Activated CD8-positive, alpha-beta memory T cell treated with anti-CD3 and anti-CD28 coated beads, Interleukin-2, amount 10 ng/mL, durations not matched to agents 7 days and 5 days (primary cell): ENCODE data around the gene MYO15A. TPM values are rescaled to one million over a fixed set of nuclear protein-coding genes. Genes with fewer than 3 reads are reported as not detected.

Source experiments
- ATAC-seq: fragments of 150-1000 bp; cut with Tn5 transposase; one replicate; pipeline ENCODE4 v1.10.0; 2021; ENCODE audit warnings: moderate library complexity
- CTCF ChIA-PET: fragments of 350-600 bp; sonication (Branson Sonifier 250); formaldehyde crosslinking; loops from one replicate; lab custom pipeline; 2021; ENCODE audit warnings: antibody characterized with exemption; lab: Charles Lee
- DNase-seq: peaks from one replicate; pipeline ENCODE4 v3.0.0-alpha.2; 2020
- H3K27ac Mint-ChIP-seq: one replicate; pipeline ENCODE4 v1.8.0; 2021; ENCODE audit warnings: mild to moderate bottlenecking, mixed read lengths
- H3K27me3 Mint-ChIP-seq: one replicate; pipeline ENCODE4 v1.8.0; 2021; ENCODE audit warnings: mixed read lengths
- H3K36me3 Mint-ChIP-seq: one replicate; pipeline ENCODE4 v1.8.0; 2021; ENCODE audit warnings: mild to moderate bottlenecking, mixed read lengths
- H3K4me1 Mint-ChIP-seq: one replicate; pipeline ENCODE4 v1.8.0; 2021; ENCODE audit warnings: mixed read lengths
- H3K4me3 Mint-ChIP-seq: one replicate; pipeline ENCODE4 v1.8.0; 2021; ENCODE audit warnings: mild to moderate bottlenecking, moderate library complexity, mixed read lengths
- H3K9me3 Mint-ChIP-seq: one replicate; pipeline ENCODE4 v1.8.0; 2022; ENCODE audit warnings: low read depth, mixed read lengths
- total RNA-seq, 2 experiments: library from RNA; stranded (reverse); gene quantifications; one replicate each; pipeline ENCODE4 v1.2.3, GENCODE V29; 2021

MYO15A gene
- total RNA-seq, 2 experiments from 2014 or later = 0.82 to 1.2 TPM

GRCh38 chr17:18144261-18144660 lies 35.7 kb downstream of the MYO15A start:
- Mint-ChIP-seq H3K36me3 (no peaks in the 10 kb centered on the region), H3K9me3 (no peaks in the 10 kb centered on the region), H3K4me1 (no peaks in the 10 kb centered on the region), H3K4me3 (no peak overlapping the region), H3K27me3 (no peaks in the 10 kb centered on the region), H3K27ac (no peak overlapping the region)
- no peak for DNase-seq
- CTCF ChIA-PET = no interaction called here
- ATAC-seq = no peak

- Mint-ChIP-seq H3K36me3 (no peaks in the 10 kb centered on the region), H3K4me3 (no peak overlapping the region), H3K27me3 (no peaks in the 10 kb centered on the region), H3K9me3 (no peaks in the 10 kb centered on the region), H3K4me1 (no peaks in the 10 kb centered on the region), H3K27ac (no peak overlapping the region)
- no peak for DNase-seq
- no peak for ATAC-seq
- CTCF ChIA-PET = no interaction called here
Measured at GRCh38 chr17:18144855-18145254, 36.3 kb downstream of the MYO15A start.

DNA sequence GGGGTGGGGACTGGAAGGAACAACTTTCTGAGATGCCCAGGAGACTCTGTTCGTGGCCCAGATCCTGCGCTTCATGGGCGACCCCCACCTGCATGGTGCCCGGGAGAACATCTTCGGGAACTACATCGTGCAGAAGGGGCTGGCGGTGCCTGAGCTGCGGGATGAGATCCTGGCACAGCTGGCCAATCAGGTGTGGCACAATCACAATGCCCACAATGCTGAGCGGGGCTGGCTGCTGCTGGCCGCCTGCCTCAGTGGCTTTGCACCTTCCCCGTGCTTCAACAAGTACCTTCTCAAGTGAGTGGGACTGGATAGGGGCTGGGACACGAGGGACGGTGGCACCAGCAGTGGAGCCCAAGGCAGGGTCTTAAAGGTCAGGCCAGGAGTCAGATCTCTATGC lies 37.3 kb downstream of the MYO15A start:
- Mint-ChIP-seq H3K4me1 (no peaks in the 10 kb centered on the region), H3K27me3 (no peaks in the 10 kb centered on the region), H3K9me3 (no peaks in the 10 kb centered on the region), H3K4me3 (no peak overlapping the region), H3K27ac (no peak overlapping the region), H3K36me3 (no peaks in the 10 kb centered on the region)
- CTCF ChIA-PET = no interaction called here
- no peak for DNase-seq
- no peak for ATAC-seq

DNA sequence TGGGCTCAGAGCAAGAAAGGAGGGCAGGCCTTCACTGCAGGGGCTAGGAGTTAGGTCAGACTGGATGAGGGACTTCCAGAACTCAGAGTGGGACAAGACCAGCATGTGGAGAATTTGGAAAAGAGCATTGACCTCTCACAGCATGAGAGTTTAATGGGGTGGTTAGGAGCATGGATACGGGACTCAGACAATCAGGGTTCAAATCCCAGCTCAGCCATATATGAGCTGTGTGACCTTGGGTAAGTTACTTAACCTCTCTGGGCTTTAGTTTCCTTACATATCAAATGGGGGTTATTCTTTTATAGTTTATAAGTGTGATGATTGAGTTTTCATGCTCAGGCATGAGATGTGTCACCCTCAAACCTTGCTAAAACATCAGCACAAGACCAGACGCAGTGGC lies 37.7 kb downstream of the MYO15A start:
- H3K4me3 Mint-ChIP-seq = no peak overlapping the region
- no peak overlapping the region for H3K27ac Mint-ChIP-seq
- no peaks in the 10 kb centered on the region for H3K36me3 Mint-ChIP-seq
- H3K27me3 Mint-ChIP-seq = no peaks in the 10 kb centered on the region
- no peak for DNase-seq
- H3K9me3 Mint-ChIP-seq = no peaks in the 10 kb centered on the region
- CTCF ChIA-PET = no interaction called here
- ATAC-seq = no peak
- H3K4me1 Mint-ChIP-seq = no peaks in the 10 kb centered on the region

GRCh38 chr17:18146980-18147379 lies 38.4 kb downstream of the MYO15A start:
- ATAC-seq = no peak

GRCh38 chr17:18148586-18148985 lies 40.0 kb downstream of the MYO15A start:
- Mint-ChIP-seq H3K4me1 (peaks cover under 1% of the 10 kb centered on the region), H3K27me3 (no peaks in the 10 kb centered on the region), H3K36me3 (no peaks in the 10 kb centered on the region), H3K9me3 (no peaks in the 10 kb centered on the region), H3K4me3 (no peak overlapping the region), H3K27ac (no peak overlapping the region)
- ATAC-seq (no peak), DNase-seq (no peak)
- CTCF ChIA-PET = no interaction called here

More at GRCh38 chr17:18146980-18147379, 38.4 kb downstream of the MYO15A start:
- no peaks in the 10 kb centered on the region for H3K4me1 Mint-ChIP-seq
- no peaks in the 10 kb centered on the region for H3K36me3 Mint-ChIP-seq
- H3K9me3 Mint-ChIP-seq = no peaks in the 10 kb centered on the region
- H3K27me3 Mint-ChIP-seq = no peaks in the 10 kb centered on the region
- CTCF ChIA-PET = no interaction called here
- no peak for DNase-seq
- no peak overlapping the region for H3K27ac Mint-ChIP-seq
- H3K4me3 Mint-ChIP-seq = no peak overlapping the region

DNA sequence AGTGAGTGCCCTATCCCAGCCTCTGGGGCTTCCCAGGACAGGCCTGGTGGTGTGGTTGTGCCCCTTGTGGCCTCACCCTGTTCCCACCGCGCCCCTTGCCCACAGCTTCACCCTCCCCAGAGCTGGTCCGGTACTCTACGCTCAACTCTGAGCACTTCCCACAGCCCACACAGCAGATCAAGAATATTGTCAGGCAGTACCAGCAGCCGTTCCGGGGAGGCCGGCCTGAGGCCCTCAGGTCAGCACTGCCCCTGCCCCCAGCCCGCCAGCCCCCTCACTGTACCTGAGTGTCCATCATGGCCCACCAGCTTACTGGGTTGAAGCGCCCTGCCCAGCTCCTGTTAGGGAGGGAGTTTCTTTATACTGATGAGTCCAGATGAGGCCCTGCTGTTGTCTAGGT lies 42.7 kb downstream of the MYO15A start:
- Mint-ChIP-seq H3K27me3 (no peaks in the 10 kb centered on the region), H3K27ac (no peak overlapping the region), H3K9me3 (no peaks in the 10 kb centered on the region), H3K36me3 (no peaks in the 10 kb centered on the region), H3K4me1 (peaks cover 3% of the 10 kb centered on the region), H3K4me3 (no peak overlapping the region)
- no peak for ATAC-seq
- DNase-seq = no peak
- CTCF ChIA-PET = no interaction called here

DNA sequence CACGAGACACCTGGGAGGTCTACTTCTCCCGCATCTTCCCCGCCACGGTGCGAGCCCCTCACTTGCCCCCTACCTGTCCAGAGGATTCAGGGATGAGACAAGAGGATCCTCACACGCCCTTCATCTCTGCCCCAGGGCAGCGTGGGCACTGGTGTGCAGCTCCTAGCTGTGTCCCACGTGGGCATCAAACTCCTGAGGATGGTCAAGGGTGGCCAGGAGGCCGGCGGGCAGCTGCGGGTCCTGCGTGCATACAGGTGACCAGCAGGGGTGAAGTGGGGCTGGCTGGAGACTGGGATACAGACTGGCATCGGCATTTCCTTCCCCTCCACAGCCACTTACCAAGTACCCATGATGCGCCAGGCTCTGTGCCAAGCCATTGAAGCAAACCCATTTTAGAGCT lies 46.6 kb downstream of the MYO15A start:
- H3K4me1 Mint-ChIP-seq = peaks cover 7% of the 10 kb centered on the region
- no peaks in the 10 kb centered on the region for H3K9me3 Mint-ChIP-seq
- CTCF ChIA-PET = interaction anchor here (1.1 kb wide), 1 partner anchor 15 kb away, joined by 3 read pairs; no protein-coding TSS in a partner anchor
- no peak overlapping the region for H3K4me3 Mint-ChIP-seq
- DNase-seq = no peak
- no peak overlapping the region for H3K27ac Mint-ChIP-seq
- H3K36me3 Mint-ChIP-seq = no peaks in the 10 kb centered on the region
- H3K27me3 Mint-ChIP-seq = no peaks in the 10 kb centered on the region
- no peak for ATAC-seq

DNA sequence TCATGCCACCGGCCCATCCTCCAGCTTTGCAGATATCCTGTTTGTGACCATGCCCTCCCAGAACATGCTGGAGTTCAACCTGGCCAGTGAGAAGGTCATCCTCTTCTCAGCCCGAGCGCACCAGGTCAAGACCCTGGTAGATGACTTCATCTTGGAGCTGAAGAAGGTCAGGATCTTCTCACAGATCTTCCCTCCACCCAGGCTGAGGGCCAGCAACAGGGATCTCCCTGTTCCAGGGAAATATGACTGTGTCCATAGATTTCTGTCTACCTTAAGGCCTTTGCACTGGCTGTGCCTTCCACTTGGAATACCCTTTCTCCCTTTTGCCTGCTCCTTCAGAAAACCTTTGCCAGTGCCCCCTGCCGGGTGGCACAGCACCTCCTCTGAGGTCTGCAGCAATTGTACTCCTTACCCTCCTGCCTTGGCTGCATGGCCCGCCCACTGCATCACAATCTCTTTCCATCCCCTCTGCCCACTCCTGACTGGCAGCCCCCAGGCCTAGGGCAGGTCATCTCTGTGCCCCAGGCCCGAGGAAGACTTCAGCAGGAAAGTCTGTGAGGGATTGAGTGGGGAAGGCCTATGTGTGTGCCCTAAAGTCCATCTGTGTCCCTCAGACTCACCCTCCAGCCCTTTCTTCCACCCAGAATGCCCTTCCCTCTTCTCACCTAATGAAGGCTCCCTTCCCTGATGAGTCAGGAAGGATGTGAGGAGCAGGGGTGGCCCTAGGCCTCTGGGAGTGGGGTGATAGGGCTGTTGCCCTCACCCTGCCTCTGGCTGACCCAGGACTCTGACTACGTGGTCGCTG lies 47.8 kb downstream of the MYO15A start:
- ATAC-seq = no peak
- Mint-ChIP-seq H3K27me3 (no peaks in the 10 kb centered on the region), H3K4me3 (no peak overlapping the region), H3K36me3 (no peaks in the 10 kb centered on the region), H3K4me1 (peaks cover 7% of the 10 kb centered on the region), H3K9me3 (no peaks in the 10 kb centered on the region), H3K27ac (no peak overlapping the region)
- DNase-seq = no peak
- CTCF ChIA-PET = interaction anchor here (0.6 to 1.1 kb wide), 2 partner anchors 8 to 16 kb away, joined by 3 to 4 read pairs; no protein-coding TSS in a partner anchor

DNA sequence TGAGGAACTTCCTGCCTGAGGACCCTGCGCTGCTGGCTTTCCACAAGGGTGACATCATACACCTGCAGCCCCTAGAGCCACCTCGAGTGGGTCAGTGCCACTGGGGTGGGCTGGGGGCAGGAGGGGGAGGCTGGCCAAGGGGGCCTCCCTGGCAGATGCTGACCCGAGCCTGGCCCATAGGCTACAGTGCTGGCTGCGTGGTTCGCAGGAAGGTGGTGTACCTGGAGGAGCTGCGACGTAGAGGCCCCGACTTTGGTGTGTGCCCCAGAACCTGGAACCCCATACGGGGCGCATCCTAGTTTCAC lies 48.4 kb downstream of the MYO15A start:
- no peak for DNase-seq
- CTCF ChIA-PET = no interaction called here
- H3K4me1 Mint-ChIP-seq = peaks cover 7% of the 10 kb centered on the region
- no peaks in the 10 kb centered on the region for H3K36me3 Mint-ChIP-seq
- H3K4me3 Mint-ChIP-seq = no peak overlapping the region
- H3K9me3 Mint-ChIP-seq = no peaks in the 10 kb centered on the region
- H3K27ac Mint-ChIP-seq = no peak overlapping the region
- H3K27me3 Mint-ChIP-seq = no peaks in the 10 kb centered on the region
- no peak for ATAC-seq

DNA sequence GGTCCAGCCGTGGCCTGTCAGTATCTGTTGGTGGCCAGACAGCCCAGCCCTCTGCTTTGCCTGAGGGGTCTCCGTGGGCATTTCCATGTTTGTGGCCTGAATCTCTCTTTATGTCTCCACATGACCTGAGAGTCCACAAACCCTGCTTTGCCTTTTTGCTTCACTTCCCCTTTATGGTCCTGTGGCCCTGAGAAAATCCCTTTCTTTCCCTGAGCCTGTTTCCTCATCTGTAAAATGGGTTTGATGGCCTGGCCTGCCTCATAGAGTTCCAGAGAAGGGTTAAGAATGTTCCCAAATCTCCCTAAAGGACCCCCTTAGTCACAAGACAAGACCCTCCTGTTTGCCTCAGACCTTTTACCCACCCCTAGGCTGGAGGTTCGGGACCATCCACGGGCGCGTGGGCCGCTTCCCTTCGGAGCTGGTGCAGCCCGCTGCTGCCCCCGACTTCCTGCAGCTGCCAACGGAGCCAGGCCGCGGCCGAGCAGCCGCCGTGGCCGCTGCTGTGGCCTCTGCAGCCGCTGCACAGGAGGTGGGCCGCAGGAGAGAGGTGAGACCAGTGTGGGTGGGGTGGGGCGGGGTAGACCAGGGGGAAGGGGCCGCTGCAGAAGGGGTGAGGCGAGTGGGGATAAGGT lies 48.9 kb downstream of the MYO15A start:
- H3K4me3 Mint-ChIP-seq = peak overlapping the region; percentile 72
- H3K36me3 Mint-ChIP-seq = no peaks in the 10 kb centered on the region
- peak overlapping the region; percentile 76 for H3K27ac Mint-ChIP-seq

DNA sequence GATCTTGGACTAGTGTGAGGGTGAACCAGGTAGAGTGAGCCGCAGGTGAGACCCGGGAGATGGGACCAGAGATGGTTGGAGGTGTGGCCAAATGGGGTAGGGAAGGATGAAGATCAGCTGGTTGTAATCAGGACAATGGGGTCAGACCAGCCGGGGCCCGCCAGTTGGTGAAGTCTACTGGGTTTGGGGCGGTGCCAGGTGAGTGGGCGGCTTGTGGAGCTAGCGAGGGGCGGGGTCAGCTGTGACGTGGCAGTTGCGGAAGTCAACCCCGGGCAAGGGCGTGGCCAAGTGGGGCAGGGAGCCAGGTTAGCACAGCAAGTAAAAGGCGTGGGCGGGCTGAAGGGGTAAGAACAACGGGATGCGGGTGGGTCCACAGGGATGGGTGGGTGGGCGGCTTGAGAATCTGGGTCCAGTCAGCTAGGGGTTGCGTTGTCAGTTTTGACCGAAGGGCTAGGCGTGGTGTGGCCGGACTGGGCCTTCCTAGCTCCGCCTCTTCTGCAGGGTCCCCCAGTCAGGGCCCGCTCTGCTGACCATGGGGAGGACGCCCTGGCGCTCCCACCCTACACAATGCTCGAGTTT lies 49.6 kb downstream of the MYO15A start:
- peak overlapping the region; percentile 72 for H3K4me3 Mint-ChIP-seq
- no peaks in the 10 kb centered on the region for H3K9me3 Mint-ChIP-seq
- ATAC-seq (peak; percentile 90), DNase-seq (peak; percentile 97)
- peak overlapping the region; percentile 76 for H3K27ac Mint-ChIP-seq
- H3K27me3 Mint-ChIP-seq = no peaks in the 10 kb centered on the region
- CTCF ChIA-PET = interaction anchor here (1.0 to 1.4 kb wide), 5 partner anchors 16 to 59 kb away, joined by 3 to 5 read pairs (median 3); partner anchors contain the start of gene ALKBH5
- H3K36me3 Mint-ChIP-seq = no peaks in the 10 kb centered on the region
- H3K4me1 Mint-ChIP-seq = peaks cover 7% of the 10 kb centered on the region

More for the DNA sequence above, 48.9 kb downstream of the MYO15A start:
- CTCF ChIA-PET = interaction anchor here (1.0 to 1.4 kb wide), 4 partner anchors 15 to 59 kb away, joined by 3 to 5 read pairs (median 4); no protein-coding TSS in a partner anchor
- Mint-ChIP-seq H3K27me3 (no peaks in the 10 kb centered on the region), H3K9me3 (no peaks in the 10 kb centered on the region), H3K4me1 (peaks cover 7% of the 10 kb centered on the region)
- DNase-seq (no peak), ATAC-seq (no peak)

DNA sequence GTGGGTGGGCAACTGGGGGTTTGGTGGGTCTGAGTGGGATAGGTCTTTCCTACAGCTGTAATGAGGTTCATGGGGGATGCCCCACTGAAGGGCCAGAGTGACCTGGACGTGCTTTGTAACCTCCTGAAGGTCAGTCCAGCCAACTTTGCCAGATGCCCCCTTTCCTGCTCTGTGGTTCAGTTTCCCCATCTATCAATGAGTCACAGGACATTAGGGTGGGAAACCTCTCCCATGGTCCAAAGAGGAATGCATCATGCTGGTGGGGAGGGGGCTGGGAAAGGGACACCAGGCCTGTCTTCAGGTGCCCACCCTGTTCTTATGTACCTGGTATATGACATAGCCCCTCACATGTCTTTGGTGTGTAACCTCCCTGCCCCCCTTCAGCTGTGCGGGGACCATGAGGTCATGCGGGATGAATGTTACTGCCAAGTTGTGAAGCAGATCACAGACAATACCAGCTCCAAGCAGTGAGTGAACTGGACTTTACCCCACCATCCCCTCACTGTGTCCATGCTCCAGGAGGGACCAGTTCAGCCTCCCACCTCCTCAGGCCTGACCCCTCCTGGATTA lies 51.1 kb downstream of the MYO15A start:
- no peak overlapping the region for H3K4me3 Mint-ChIP-seq
- DNase-seq = no peak
- no peaks in the 10 kb centered on the region for H3K9me3 Mint-ChIP-seq
- H3K36me3 Mint-ChIP-seq = no peaks in the 10 kb centered on the region
- no peaks in the 10 kb centered on the region for H3K27me3 Mint-ChIP-seq
- H3K4me1 Mint-ChIP-seq = peaks cover 4% of the 10 kb centered on the region
- no peak overlapping the region for H3K27ac Mint-ChIP-seq
- ATAC-seq = no peak
- CTCF ChIA-PET = no interaction called here
